ENCODE results near the gene EIF3L.

DNA sequence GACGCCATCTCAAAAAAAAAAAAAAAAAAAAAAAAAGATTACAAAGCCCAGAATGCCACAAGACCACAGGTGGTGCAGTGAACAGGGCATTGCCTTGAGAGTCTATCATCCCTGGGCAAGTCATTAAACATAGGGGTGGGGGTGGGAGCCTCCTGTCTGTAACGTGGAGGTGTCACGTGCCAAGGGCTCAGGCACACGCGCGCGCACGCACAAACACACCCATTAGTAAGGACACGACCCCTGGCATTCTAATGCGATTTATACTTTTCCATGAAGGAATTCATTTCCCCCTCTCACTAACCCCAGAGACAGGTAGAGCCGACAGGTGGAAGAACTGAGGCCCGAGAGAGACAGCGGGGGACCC lies 47.3 kb upstream of the EIF3L start:
- TF ChIP-seq SRF (CRISPR knock-in tag; IDR thresholded peaks at IDR 0.05): no peak
- TF ChIP-seq, protein P1, sequence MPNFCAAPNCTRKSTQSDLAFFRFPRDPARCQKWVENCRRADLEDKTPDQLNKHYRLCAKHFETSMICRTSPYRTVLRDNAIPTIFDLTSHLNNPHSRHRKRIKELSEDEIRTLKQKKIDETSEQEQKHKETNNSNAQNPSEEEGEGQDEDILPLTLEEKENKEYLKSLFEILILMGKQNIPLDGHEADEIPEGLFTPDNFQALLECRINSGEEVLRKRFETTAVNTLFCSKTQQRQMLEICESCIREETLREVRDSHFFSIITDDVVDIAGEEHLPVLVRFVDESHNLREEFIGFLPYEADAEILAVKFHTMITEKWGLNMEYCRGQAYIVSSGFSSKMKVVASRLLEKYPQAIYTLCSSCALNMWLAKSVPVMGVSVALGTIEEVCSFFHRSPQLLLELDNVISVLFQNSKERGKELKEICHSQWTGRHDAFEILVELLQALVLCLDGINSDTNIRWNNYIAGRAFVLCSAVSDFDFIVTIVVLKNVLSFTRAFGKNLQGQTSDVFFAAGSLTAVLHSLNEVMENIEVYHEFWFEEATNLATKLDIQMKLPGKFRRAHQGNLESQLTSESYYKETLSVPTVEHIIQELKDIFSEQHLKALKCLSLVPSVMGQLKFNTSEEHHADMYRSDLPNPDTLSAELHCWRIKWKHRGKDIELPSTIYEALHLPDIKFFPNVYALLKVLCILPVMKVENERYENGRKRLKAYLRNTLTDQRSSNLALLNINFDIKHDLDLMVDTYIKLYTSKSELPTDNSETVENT (CRISPR knock-in tag; IDR thresholded peaks at IDR 0.05): no peak
- TF ChIP-seq, protein P2, sequence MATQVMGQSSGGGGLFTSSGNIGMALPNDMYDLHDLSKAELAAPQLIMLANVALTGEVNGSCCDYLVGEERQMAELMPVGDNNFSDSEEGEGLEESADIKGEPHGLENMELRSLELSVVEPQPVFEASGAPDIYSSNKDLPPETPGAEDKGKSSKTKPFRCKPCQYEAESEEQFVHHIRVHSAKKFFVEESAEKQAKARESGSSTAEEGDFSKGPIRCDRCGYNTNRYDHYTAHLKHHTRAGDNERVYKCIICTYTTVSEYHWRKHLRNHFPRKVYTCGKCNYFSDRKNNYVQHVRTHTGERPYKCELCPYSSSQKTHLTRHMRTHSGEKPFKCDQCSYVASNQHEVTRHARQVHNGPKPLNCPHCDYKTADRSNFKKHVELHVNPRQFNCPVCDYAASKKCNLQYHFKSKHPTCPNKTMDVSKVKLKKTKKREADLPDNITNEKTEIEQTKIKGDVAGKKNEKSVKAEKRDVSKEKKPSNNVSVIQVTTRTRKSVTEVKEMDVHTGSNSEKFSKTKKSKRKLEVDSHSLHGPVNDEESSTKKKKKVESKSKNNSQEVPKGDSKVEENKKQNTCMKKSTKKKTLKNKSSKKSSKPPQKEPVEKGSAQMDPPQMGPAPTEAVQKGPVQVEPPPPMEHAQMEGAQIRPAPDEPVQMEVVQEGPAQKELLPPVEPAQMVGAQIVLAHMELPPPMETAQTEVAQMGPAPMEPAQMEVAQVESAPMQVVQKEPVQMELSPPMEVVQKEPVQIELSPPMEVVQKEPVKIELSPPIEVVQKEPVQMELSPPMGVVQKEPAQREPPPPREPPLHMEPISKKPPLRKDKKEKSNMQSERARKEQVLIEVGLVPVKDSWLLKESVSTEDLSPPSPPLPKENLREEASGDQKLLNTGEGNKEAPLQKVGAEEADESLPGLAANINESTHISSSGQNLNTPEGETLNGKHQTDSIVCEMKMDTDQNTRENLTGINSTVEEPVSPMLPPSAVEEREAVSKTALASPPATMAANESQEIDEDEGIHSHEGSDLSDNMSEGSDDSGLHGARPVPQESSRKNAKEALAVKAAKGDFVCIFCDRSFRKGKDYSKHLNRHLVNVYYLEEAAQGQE (IDR thresholded peaks at IDR 0.05; ENCODE audit: borderline replicate concordance): no peak
- TF ChIP-seq, protein P2 (CRISPR knock-in tag; IDR thresholded peaks at IDR 0.05; ENCODE audit: low read depth): no peak

Measured in K562 (cell line).